ENCODE results near the gene LOXL4. TPM values are rescaled to one million over a fixed set of nuclear protein-coding genes. Genes with fewer than 3 reads are reported as not detected.

The LOXL4 gene
- total RNA-seq, 2 experiments from 2014 or later = not detected

DNA sequence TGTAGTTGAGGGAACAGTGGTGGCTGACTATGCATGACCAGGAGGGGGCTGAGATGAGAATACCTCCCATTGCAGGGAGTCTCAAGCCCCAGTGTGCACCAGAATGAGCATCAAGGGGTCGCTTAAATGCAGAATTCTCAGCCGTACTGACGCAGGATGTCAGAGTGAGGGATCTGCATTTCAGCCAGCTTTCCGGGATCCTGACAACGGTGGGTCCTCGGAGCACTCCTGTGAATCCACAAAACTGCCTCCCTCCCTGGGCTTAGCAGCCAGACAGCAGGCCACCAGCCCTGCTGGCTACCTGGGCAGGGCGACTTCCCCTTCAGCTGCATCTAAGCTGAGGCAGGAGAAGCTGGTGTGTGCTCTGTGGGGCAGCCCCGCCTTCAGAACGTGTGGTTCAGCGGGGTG, 21.8 kb upstream of the LOXL4 start:
- H3K4me3 Mint-ChIP-seq = no peak overlapping the region
- no peaks in the 10 kb centered on the region for H3K4me1 Mint-ChIP-seq (ENCODE audit: low read depth)
- CTCF ChIA-PET = interaction anchor here (1.3 kb wide), 1 partner anchor 375 kb away, joined by 3 read pairs; no protein-coding TSS in a partner anchor
- no peak overlapping the region for H3K27ac Mint-ChIP-seq
- no peaks in the 10 kb centered on the region for H3K9me3 Mint-ChIP-seq
- no peaks in the 10 kb centered on the region for H3K36me3 Mint-ChIP-seq (ENCODE audit: low read depth)
- H3K27me3 Mint-ChIP-seq (ENCODE audit: low read depth) = peaks cover 7% of the 10 kb centered on the region
- no peak for DNase-seq
- intact Hi-C loops (cut with micrococcal nuclease) = no loop called here

DNA sequence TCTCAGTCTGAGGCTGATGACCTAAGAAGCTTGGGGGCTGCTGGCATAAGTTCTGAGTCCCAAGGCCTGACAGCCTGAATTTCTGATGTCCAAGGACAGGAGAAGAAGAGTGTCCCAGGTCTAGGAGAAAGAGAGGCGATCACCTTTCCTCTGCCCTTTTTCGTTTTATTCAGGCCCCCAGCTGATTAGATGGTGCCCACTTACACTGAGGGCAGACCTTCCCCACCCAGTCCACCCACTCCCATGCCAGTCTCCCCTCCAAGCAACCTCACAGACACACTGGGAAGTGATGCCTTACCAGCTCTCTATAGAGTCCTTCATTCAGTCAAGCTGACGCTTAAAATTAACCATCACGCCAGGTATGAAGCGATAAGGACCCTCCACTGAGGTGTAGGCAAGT, 19.3 kb upstream of the LOXL4 start:
- H3K9me3 Mint-ChIP-seq = no peaks in the 10 kb centered on the region
- CTCF ChIA-PET = no interaction called here
- H3K27me3 Mint-ChIP-seq (ENCODE audit: low read depth) = peaks cover 4% of the 10 kb centered on the region
- intact Hi-C loops (cut with micrococcal nuclease) = no loop called here
- no peak overlapping the region for H3K27ac Mint-ChIP-seq
- no peaks in the 10 kb centered on the region for H3K36me3 Mint-ChIP-seq (ENCODE audit: low read depth)
- no peaks in the 10 kb centered on the region for H3K4me1 Mint-ChIP-seq (ENCODE audit: low read depth)
- DNase-seq = no peak
- no peak overlapping the region for H3K4me3 Mint-ChIP-seq

DNA sequence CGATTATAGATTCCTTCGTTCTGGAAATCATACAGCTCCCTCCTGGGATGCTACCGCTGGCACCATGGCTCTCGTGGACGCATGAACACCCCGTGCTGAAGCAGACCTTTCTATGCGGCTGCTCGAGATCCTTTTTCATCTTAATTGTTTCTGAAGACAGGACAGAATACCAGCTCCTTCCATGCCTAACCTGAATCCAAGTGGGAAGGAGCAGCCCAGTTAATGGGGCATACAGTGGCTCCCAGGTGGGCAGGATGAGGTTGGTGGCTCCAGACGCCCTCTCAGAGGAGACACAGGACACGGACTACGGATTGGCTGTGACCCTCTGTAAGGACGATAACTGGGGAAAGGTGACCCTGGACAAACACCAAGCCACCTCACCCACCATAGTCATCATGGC, 18.4 kb upstream of the LOXL4 start:
- no peak overlapping the region for H3K27ac Mint-ChIP-seq
- no peak for DNase-seq
- peaks cover 7% of the 10 kb centered on the region for H3K27me3 Mint-ChIP-seq (ENCODE audit: low read depth)
- no peak overlapping the region for H3K4me3 Mint-ChIP-seq
- CTCF ChIA-PET = interaction anchor here (1.0 kb wide), 1 partner anchor 37 kb away, joined by 3 read pairs; no protein-coding TSS in a partner anchor
- no peaks in the 10 kb centered on the region for H3K9me3 Mint-ChIP-seq
- H3K4me1 Mint-ChIP-seq (ENCODE audit: low read depth) = no peaks in the 10 kb centered on the region
- H3K36me3 Mint-ChIP-seq (ENCODE audit: low read depth) = no peaks in the 10 kb centered on the region
- intact Hi-C loops (cut with micrococcal nuclease) = no loop called here

GRCh38 chr10:98285416-98285815, 17.4 kb upstream of the LOXL4 start:
- Mint-ChIP-seq H3K4me3 (no peak overlapping the region), H3K4me1 (ENCODE audit: low read depth) (no peaks in the 10 kb centered on the region), H3K27ac (no peak overlapping the region), H3K36me3 (ENCODE audit: low read depth) (no peaks in the 10 kb centered on the region), H3K9me3 (peaks cover 3% of the 10 kb centered on the region), H3K27me3 (ENCODE audit: low read depth) (peaks cover 7% of the 10 kb centered on the region)
- CTCF ChIA-PET = no interaction called here
- no peak for DNase-seq
- intact Hi-C loops (cut with micrococcal nuclease) = no loop called here

DNA sequence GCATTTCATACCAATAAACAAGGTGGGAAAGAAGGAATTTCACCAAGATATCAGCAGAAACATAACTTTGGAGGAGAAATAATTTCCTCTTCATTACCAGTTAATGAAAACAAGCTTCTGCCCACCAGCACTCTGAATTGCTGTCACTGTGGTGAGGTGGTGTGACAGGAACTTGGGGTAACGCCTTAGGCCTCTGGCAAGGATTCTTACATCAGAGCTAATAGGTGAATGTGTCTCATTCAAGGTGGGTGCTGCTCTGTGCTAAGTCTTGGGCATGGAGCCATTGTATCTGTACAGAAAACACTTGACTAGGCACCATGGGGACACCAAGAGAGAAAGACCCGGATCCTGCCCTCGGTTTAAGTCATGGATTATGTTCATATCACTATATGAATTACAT, 8.3 kb upstream of the LOXL4 start:
- no peaks in the 10 kb centered on the region for H3K4me1 Mint-ChIP-seq (ENCODE audit: low read depth)
- peaks cover 3% of the 10 kb centered on the region for H3K9me3 Mint-ChIP-seq
- H3K27ac Mint-ChIP-seq = no peak overlapping the region
- CTCF ChIA-PET = interaction anchor here (0.5 kb wide), 1 partner anchor 166 kb away, joined by 3 read pairs; no protein-coding TSS in a partner anchor
- no peak overlapping the region for H3K4me3 Mint-ChIP-seq
- DNase-seq = no peak
- intact Hi-C loops (cut with micrococcal nuclease) = no loop called here
- H3K36me3 Mint-ChIP-seq (ENCODE audit: low read depth) = no peaks in the 10 kb centered on the region
- H3K27me3 Mint-ChIP-seq (ENCODE audit: low read depth) = peaks cover 25% of the 10 kb centered on the region

DNA sequence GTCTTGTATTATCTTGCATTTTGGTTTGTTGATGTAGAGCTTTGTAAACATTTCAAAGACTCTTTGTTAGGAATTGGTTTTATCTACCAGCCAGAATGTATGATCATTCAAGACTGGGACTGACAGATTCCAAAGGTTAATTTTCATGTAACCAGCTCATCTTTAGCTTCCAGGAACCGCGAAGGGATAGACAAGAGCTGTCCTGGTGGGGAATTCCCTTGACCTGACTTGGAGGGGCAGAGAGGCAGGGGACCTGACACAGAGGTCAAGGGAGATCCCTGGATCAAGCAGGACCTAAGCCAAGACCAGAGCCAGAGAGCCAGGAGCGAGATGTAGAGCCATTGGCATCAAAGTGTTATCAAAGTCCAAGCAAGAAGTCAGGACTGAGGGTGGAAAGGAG, 6.6 kb upstream of the LOXL4 start:
- intact Hi-C loops (cut with micrococcal nuclease) = no loop called here
- no peak for DNase-seq
- Mint-ChIP-seq H3K4me1 (ENCODE audit: low read depth) (no peaks in the 10 kb centered on the region), H3K27ac (no peak overlapping the region), H3K9me3 (no peaks in the 10 kb centered on the region), H3K36me3 (ENCODE audit: low read depth) (no peaks in the 10 kb centered on the region), H3K27me3 (ENCODE audit: low read depth) (peaks cover 34% of the 10 kb centered on the region), H3K4me3 (no peak overlapping the region)
- CTCF ChIA-PET = no interaction called here

- Mint-ChIP-seq H3K36me3 (ENCODE audit: low read depth) (no peaks in the 10 kb centered on the region), H3K4me1 (ENCODE audit: low read depth) (no peaks in the 10 kb centered on the region), H3K9me3 (no peaks in the 10 kb centered on the region), H3K27me3 (ENCODE audit: low read depth) (peaks cover 42% of the 10 kb centered on the region), H3K4me3 (no peak overlapping the region), H3K27ac (no peak overlapping the region)
- CTCF ChIA-PET = no interaction called here
- DNase-seq = no peak
- intact Hi-C loops (cut with micrococcal nuclease) = no loop called here
Observed at GRCh38 chr10:98273057-98273850, 5.3 kb upstream of the LOXL4 start.

DNA sequence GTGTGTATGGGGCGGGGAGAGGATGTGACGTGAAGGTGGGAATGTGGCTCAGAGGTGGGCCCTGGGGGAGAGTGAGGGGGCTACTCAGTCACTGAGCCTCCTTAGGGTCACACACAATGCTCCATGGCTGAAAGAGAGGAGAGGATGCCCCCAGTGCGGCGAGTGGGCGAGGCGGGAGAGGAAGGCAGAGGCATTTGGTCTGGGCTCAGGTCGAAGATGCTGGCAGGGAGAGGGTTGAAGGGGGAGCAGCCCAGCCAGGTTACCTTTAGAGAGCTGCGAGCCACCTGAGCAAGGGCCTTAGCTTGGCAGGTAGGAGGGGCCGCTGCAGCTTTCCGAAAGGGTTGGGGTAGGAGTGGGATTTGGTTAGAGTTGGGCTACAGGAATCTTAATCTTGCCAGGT, 4.7 kb upstream of the LOXL4 start:
- H3K4me1 Mint-ChIP-seq (ENCODE audit: low read depth) = no peaks in the 10 kb centered on the region
- no peak overlapping the region for H3K27ac Mint-ChIP-seq
- no peak overlapping the region for H3K4me3 Mint-ChIP-seq
- intact Hi-C loops (cut with micrococcal nuclease) = no loop called here
- no peak for DNase-seq
- H3K36me3 Mint-ChIP-seq (ENCODE audit: low read depth) = no peaks in the 10 kb centered on the region
- peaks cover 42% of the 10 kb centered on the region for H3K27me3 Mint-ChIP-seq (ENCODE audit: low read depth)
- CTCF ChIA-PET = no interaction called here
- H3K9me3 Mint-ChIP-seq = no peaks in the 10 kb centered on the region

DNA sequence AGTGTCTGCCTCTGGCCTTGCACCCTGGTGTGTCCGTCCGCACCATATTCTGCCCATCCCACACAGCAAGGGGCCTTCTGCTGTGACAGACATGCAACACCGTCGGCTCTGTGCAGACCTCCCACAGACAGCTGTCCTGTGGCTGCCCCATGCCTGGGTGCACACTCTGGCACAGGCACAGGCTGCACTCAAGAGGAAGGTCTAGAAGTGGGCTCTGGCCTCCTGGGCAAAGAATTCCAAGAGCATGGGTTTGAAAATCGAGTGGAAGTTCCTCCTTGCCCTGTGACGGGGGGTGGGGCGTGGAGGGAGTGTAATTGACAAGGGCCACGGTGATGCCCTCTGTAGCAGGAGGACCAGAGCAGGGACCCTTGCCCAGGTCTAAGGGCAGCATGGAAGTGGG, 4.3 kb upstream of the LOXL4 start:
- H3K27ac Mint-ChIP-seq = no peak overlapping the region
- intact Hi-C loops (cut with micrococcal nuclease) = no loop called here
- CTCF ChIA-PET = no interaction called here
- no peaks in the 10 kb centered on the region for H3K9me3 Mint-ChIP-seq
- DNase-seq = no peak
- no peaks in the 10 kb centered on the region for H3K4me1 Mint-ChIP-seq (ENCODE audit: low read depth)
- peaks cover 43% of the 10 kb centered on the region for H3K27me3 Mint-ChIP-seq (ENCODE audit: low read depth)
- H3K36me3 Mint-ChIP-seq (ENCODE audit: low read depth) = no peaks in the 10 kb centered on the region
- no peak overlapping the region for H3K4me3 Mint-ChIP-seq

DNA sequence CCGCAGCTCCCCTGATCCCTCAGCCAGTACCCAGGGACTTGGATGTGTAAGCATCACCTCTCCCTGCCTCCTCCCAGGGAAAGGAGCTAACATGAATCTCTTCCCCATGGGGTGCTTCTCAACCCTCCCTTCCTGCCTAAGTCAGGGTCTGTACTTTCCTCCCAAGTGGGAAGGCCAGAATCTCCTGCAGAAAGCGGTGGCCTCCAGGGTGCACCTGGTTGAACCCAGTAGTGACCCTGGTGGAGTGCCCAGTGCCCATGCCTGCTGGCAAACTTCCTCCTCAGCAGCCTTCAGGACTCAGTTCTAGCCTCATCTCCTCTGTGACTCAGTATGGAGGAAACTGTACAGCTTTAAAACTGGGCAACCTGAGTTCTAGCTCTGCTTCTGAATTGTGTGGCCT, 2.8 kb upstream of the LOXL4 start:
- intact Hi-C loops (cut with micrococcal nuclease) = no loop called here
- H3K4me1 Mint-ChIP-seq (ENCODE audit: low read depth) = no peaks in the 10 kb centered on the region
- no peaks in the 10 kb centered on the region for H3K36me3 Mint-ChIP-seq (ENCODE audit: low read depth)
- H3K27ac Mint-ChIP-seq = no peak overlapping the region
- H3K4me3 Mint-ChIP-seq = no peak overlapping the region
- peaks cover 52% of the 10 kb centered on the region for H3K27me3 Mint-ChIP-seq (ENCODE audit: low read depth)
- H3K9me3 Mint-ChIP-seq = no peaks in the 10 kb centered on the region
- CTCF ChIA-PET = no interaction called here
- DNase-seq = no peak

GRCh38 chr10:98270073-98270740, 2.2 kb upstream of the LOXL4 start:
- no peak overlapping the region for H3K27ac Mint-ChIP-seq
- no peaks in the 10 kb centered on the region for H3K36me3 Mint-ChIP-seq (ENCODE audit: low read depth)
- H3K9me3 Mint-ChIP-seq = no peaks in the 10 kb centered on the region
- H3K4me3 Mint-ChIP-seq = no peak overlapping the region
- H3K4me1 Mint-ChIP-seq (ENCODE audit: low read depth) = no peaks in the 10 kb centered on the region
- DNase-seq = no peak
- CTCF ChIA-PET = no interaction called here
- peaks cover 54% of the 10 kb centered on the region for H3K27me3 Mint-ChIP-seq (ENCODE audit: low read depth)
- intact Hi-C loops (cut with micrococcal nuclease) = no loop called here

DNA sequence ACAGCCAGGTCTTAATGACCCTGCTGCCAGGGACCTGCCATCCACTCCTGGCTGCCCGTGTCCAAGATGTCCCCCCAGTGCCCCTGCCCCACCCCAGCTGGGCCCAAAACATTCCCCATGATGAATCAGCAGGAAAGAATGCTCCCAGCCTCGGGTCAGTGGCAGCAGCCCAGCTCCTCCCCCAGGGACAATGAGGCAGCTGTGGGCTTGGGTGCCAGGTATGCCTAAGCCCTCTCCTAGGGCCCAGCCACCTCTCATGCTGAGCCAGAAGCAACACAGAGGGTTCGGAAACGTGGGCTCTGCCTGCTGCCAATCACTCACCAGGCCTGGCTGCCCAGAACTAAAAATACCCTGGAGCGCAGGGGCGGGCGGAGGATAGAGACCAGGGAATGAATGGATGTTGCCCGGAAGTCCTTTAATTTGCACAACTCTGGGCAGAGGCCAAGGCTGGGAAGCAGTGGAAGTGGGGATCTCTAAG, 1.5 kb upstream of the LOXL4 start:
- no peaks in the 10 kb centered on the region for H3K36me3 Mint-ChIP-seq (ENCODE audit: low read depth)
- H3K4me1 Mint-ChIP-seq (ENCODE audit: low read depth) = no peaks in the 10 kb centered on the region
- H3K9me3 Mint-ChIP-seq = no peaks in the 10 kb centered on the region
- no peak overlapping the region for H3K4me3 Mint-ChIP-seq
- no peak overlapping the region for H3K27ac Mint-ChIP-seq
- peaks cover 54% of the 10 kb centered on the region for H3K27me3 Mint-ChIP-seq (ENCODE audit: low read depth)
- CTCF ChIA-PET = no interaction called here
- intact Hi-C loops (cut with micrococcal nuclease) = no loop called here
- DNase-seq = no peak
